HG03460 (cell line): ENCODE measurements around the gene TACC3.

ENCODE experiments used
- ATAC-seq: cut with Tn5 transposase; IDR thresholded peaks from one replicate; pipeline ENCODE4 v1.9.1; 2021; ENCODE audit not compliant: unreplicated experiment

The TACC3 gene

GRCh38 chr4:1788254-1788973, 67.1 kb downstream of the TACC3 start:
- no peak for ATAC-seq

- no peak for ATAC-seq
These were observed 68.2 kb downstream of the TACC3 start for GRCh38 chr4:1789552-1789951.

- ATAC-seq = no peak
These were observed 68.7 kb downstream of the TACC3 start for GRCh38 chr4:1790005-1790404.

- no peak for ATAC-seq
These were observed 71.0 kb downstream of the TACC3 start for GRCh38 chr4:1792158-1792831.

GRCh38 chr4:1792832-1793495, 71.6 kb downstream of the TACC3 start, which contains the start of gene FGFR3:
Gene FGFR3, plus strand, starts transcription at chr4:1793293. Its CDS starts 642 bp downstream, at chr4:1793935.
- peak; percentile 48 for ATAC-seq

GRCh38 chr4:1793496-1793840, 72.1 kb downstream of the TACC3 start:
- ATAC-seq = peak; percentile 9

- ATAC-seq = no peak
These were observed 72.9 kb downstream of the TACC3 start for GRCh38 chr4:1793940-1794808.
